GM12878 (cell line): ENCODE data around the gene COPS6. TPM values are rescaled to one million over a fixed set of nuclear protein-coding genes. Genes with fewer than 3 reads are reported as not detected.

Source experiments
- BCL11A ChIP-seq: IDR thresholded peaks from 2 replicates; pipeline ENCODE4 v1.6.1; 2011; ENCODE audit warnings: low read depth, low read length
- CBX5 ChIP-seq: sonication (generic); IDR thresholded peaks from 2 replicates; pipeline ENCODE4 v1.6.1; 2016; ENCODE audit warnings: low read depth, moderate library complexity, mild to moderate bottlenecking, inconsistent platforms
- EP300 ChIP-seq, 2 experiments: fragments of 150-350 bp in 1 of 2; IDR thresholded peaks; 2 replicates each; pipeline ENCODE4 v1.6.1; 2011 to 2012; ENCODE audit warnings: low read depth in 2 of 2, low read length in 2 of 2, borderline replicate concordance in 1 of 2, improper control_type of control experiment in 1 of 2, inconsistent platforms in 1 of 2; ENCODE audit not compliant: control insufficient read depth in 1 of 2
- IKZF1 ChIP-seq: fragments of 450-650 bp; conservative IDR thresholded peaks from 2 replicates; pipeline ENCODE4 v1.6.1; 2017; ENCODE audit warnings: antibody characterized with exemption, mild to moderate bottlenecking
- KLF5 ChIP-seq: fragments of 450-650 bp; IDR thresholded peaks from 2 replicates; pipeline ENCODE4 v1.6.1; 2014; ENCODE audit warnings: mild to moderate bottlenecking; ENCODE audit not compliant: partially characterized antibody
- MEF2A ChIP-seq: IDR thresholded peaks from 2 replicates; pipeline ENCODE4 v1.6.1; 2011; ENCODE audit warnings: low read depth, mild to moderate bottlenecking, low read length, moderate library complexity; ENCODE audit not compliant: insufficient read depth
- MXI1 ChIP-seq: fragments of 150-350 bp; IDR thresholded peaks from 2 replicates; pipeline ENCODE4 v1.6.1; 2011; ENCODE audit warnings: low read depth, mild to moderate bottlenecking, inconsistent platforms, low read length, improper control_type of control experiment
- POLR2A ChIP-seq: IDR thresholded peaks from 2 replicates; pipeline ENCODE4 v1.6.1; 2011; ENCODE audit warnings: low read depth, mild to moderate bottlenecking, low read length
- POU2F2 ChIP-seq: IDR thresholded peaks from 3 replicates; pipeline ENCODE4 v1.6.1; 2011; ENCODE audit warnings: low read depth, mild to moderate bottlenecking, low read length, borderline replicate concordance
- RAD21 ChIP-seq: IDR thresholded peaks from 2 replicates; pipeline ENCODE4 v1.6.1; 2011; ENCODE audit warnings: mild to moderate bottlenecking, low read depth, low read length, moderate library complexity; ENCODE audit not compliant: insufficient read depth
- SP1 ChIP-seq: IDR thresholded peaks from one replicate; pipeline ENCODE4 v1.6.1; 2011; ENCODE audit warnings: low read depth, low read length
- TAF1 ChIP-seq: IDR thresholded peaks from 2 replicates; pipeline ENCODE4 v1.6.1; 2011; ENCODE audit warnings: mild to moderate bottlenecking, low read depth, low read length, borderline replicate concordance
- ZBED1 ChIP-seq: IDR thresholded peaks from 2 replicates; pipeline ENCODE4 v1.6.1; 2016; ENCODE audit warnings: borderline replicate concordance
- polyA plus RNA-seq, 11 experiments: library from polyadenylated mRNA; depleted of rRNA in 4 of 11; unstranded in 6 of 11; stranded (reverse) in 5 of 11; fragments of >200 nt; fragmentation: Nextera tagmentation in 4 of 11; fragmentation: Illumina TruSeq in 1 of 11; extraction: Ambion mirVana in 4 of 11; extraction: Trizol in 1 of 11; gene quantifications; 1 replicate in 1 of 11; 2 replicates in 10 of 11; pipeline versions ENCODE4 v1.2.1 to v1.2.3, GENCODE V29; 2011 to 2016; ENCODE audit warnings: inconsistent platforms in 2 of 11, missing spikeins in 2 of 11, low read depth in 1 of 11
- total RNA-seq, 4 experiments: library from RNA; depleted of rRNA in 3 of 4; stranded (reverse); fragments of >200 nt in 3 of 4; fragmentation: Illumina TruSeq in 1 of 4; extraction: Trizol in 1 of 4; gene quantifications; 2 replicates each; pipeline versions ENCODE4 v1.2.1 to v1.2.3, GENCODE V29; 2013 to 2021
- TF ChIP-seq, protein P1 (sequence below): IDR thresholded peaks from 2 replicates; pipeline ENCODE4 v1.6.1; 2012; ENCODE audit warnings: low read depth, low read length, improper control_type of control experiment
- TF ChIP-seq, protein P2 (sequence below): fragments of 450-650 bp; IDR thresholded peaks from 2 replicates; pipeline ENCODE4 v1.6.1; 2016; ENCODE audit warnings: mild to moderate bottlenecking
- TF ChIP-seq, protein P3 (sequence below): fragments of 450-650 bp; IDR thresholded peaks from 2 replicates; pipeline ENCODE4 v1.6.1; 2017; ENCODE audit warnings: low read depth, mild to moderate bottlenecking, moderate library complexity
- TF ChIP-seq, protein P4 (sequence below): IDR thresholded peaks from 2 replicates; pipeline ENCODE4 v1.6.1; 2012; ENCODE audit warnings: low read length, inconsistent platforms
- TF ChIP-seq, protein P5 (sequence below): fragments of 450-650 bp; IDR thresholded peaks from 2 replicates; pipeline ENCODE4 v1.6.1; 2017; ENCODE audit warnings: mild to moderate bottlenecking, moderate library complexity

Gene COPS6
- total and polyA plus RNA-seq, 10 of the 15 experiments (the other 5 are each of a cell fraction or from before 2014, with no cell fraction given), result 28.5 to 182 (median 81.5) TPM

DNA sequence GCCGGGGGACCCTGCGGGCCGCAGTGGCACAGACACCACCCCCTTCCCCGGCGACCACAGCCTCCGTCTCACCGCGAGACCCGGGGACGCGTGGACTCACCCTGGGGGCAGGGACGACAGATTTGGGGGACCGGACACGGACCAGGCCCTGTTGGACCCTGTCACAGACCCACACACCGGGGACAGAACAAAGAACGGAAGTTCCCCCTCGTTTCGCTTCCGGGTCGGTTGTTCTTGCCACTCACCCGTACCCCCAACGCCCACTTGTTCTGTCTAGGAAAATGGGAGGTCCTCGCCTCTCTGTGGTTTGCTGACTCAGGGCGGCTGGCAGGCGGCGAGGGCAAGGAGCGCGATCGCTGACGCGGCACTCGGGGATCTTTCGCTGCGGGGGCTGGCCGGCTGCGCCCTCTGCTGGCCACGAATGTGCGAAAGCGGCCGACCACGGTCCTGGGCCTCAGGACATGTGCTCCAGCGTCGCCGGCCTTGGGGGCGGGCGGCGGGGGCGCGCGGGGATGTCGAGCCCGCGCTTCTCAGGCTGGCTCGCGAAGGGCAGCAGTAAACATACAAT lies 7.2 kb upstream of the COPS6 start, which contains the start of gene ZNF3 (continued):
- TF ChIP-seq EP300 (IDR thresholded peaks at IDR 0.05; ENCODE audit: borderline replicate concordance in 1 of 2, control insufficient read depth in 1 of 2, low read depth in 2 of 2, low read length in 2 of 2) (peak in 1 of 2 experiments; percentile 60; a peak in 1 of 4 replicates), BCL11A (0 out of 2 replicates have a peak, but pooled peaks have one; percentile 11), MEF2A (peak; percentile 75), SP1 (peak; percentile 72), TAF1 (peak; percentile 74; the same call in 1 of the 2 replicates), IKZF1 (peak; percentile 91), CBX5 (peak; percentile 23; the same call in 1 of the 2 replicates), POLR2A (peak; percentile 96), POU2F2 (peak; percentile 67; the same call in 1 of the 3 replicates), RAD21 (peak; percentile 66), KLF5 (peak; percentile 12), ZBED1 (peak; percentile 48; the same call in 1 of the 2 replicates), MXI1 (peak; percentile 95)
- TF ChIP-seq, protein P1, sequence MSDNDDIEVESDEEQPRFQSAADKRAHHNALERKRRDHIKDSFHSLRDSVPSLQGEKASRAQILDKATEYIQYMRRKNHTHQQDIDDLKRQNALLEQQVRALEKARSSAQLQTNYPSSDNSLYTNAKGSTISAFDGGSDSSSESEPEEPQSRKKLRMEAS, result peak; percentile 94
- TF ChIP-seq, protein P2, sequence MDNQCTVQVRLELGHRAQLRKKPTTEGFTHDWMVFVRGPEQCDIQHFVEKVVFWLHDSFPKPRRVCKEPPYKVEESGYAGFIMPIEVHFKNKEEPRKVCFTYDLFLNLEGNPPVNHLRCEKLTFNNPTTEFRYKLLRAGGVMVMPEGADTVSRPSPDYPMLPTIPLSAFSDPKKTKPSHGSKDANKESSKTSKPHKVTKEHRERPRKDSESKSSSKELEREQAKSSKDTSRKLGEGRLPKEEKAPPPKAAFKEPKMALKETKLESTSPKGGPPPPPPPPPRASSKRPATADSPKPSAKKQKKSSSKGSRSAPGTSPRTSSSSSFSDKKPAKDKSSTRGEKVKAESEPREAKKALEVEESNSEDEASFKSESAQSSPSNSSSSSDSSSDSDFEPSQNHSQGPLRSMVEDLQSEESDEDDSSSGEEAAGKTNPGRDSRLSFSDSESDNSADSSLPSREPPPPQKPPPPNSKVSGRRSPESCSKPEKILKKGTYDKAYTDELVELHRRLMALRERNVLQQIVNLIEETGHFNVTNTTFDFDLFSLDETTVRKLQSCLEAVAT, result peak; percentile 98
- TF ChIP-seq, protein P3, sequence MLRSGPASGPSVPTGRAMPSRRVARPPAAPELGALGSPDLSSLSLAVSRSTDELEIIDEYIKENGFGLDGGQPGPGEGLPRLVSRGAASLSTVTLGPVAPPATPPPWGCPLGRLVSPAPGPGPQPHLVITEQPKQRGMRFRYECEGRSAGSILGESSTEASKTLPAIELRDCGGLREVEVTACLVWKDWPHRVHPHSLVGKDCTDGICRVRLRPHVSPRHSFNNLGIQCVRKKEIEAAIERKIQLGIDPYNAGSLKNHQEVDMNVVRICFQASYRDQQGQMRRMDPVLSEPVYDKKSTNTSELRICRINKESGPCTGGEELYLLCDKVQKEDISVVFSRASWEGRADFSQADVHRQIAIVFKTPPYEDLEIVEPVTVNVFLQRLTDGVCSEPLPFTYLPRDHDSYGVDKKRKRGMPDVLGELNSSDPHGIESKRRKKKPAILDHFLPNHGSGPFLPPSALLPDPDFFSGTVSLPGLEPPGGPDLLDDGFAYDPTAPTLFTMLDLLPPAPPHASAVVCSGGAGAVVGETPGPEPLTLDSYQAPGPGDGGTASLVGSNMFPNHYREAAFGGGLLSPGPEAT, result peak; percentile 84
- TF ChIP-seq, protein P4, sequence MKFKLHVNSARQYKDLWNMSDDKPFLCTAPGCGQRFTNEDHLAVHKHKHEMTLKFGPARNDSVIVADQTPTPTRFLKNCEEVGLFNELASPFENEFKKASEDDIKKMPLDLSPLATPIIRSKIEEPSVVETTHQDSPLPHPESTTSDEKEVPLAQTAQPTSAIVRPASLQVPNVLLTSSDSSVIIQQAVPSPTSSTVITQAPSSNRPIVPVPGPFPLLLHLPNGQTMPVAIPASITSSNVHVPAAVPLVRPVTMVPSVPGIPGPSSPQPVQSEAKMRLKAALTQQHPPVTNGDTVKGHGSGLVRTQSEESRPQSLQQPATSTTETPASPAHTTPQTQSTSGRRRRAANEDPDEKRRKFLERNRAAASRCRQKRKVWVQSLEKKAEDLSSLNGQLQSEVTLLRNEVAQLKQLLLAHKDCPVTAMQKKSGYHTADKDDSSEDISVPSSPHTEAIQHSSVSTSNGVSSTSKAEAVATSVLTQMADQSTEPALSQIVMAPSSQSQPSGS, result no peak
- TF ChIP-seq, protein P5, sequence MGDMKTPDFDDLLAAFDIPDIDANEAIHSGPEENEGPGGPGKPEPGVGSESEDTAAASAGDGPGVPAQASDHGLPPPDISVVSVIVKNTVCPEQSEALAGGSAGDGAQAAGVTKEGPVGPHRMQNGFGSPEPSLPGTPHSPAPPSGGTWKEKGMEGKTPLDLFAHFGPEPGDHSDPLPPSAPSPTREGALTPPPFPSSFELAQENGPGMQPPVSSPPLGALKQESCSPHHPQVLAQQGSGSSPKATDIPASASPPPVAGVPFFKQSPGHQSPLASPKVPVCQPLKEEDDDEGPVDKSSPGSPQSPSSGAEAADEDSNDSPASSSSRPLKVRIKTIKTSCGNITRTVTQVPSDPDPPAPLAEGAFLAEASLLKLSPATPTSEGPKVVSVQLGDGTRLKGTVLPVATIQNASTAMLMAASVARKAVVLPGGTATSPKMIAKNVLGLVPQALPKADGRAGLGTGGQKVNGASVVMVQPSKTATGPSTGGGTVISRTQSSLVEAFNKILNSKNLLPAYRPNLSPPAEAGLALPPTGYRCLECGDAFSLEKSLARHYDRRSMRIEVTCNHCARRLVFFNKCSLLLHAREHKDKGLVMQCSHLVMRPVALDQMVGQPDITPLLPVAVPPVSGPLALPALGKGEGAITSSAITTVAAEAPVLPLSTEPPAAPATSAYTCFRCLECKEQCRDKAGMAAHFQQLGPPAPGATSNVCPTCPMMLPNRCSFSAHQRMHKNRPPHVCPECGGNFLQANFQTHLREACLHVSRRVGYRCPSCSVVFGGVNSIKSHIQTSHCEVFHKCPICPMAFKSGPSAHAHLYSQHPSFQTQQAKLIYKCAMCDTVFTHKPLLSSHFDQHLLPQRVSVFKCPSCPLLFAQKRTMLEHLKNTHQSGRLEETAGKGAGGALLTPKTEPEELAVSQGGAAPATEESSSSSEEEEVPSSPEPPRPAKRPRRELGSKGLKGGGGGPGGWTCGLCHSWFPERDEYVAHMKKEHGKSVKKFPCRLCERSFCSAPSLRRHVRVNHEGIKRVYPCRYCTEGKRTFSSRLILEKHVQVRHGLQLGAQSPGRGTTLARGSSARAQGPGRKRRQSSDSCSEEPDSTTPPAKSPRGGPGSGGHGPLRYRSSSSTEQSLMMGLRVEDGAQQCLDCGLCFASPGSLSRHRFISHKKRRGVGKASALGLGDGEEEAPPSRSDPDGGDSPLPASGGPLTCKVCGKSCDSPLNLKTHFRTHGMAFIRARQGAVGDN, result peak; percentile 86
- TF ChIP-seq, all 136 proteins: peak for 73
